Measurements from ENCODE around the gene BAIAP3. TPM values are rescaled to one million over a fixed set of nuclear protein-coding genes. Genes with fewer than 3 reads are reported as not detected.

The BAIAP3 gene
- total and polyA plus RNA-seq, 12 donors: 0.79 to 129 (median 16.3) TPM

GRCh38 chr16:1333854-1334700 lies 632 bp downstream of the BAIAP3 start:
- no peak for DNase-seq

GRCh38 chr16:1334739-1335138 lies 1.3 kb downstream of the BAIAP3 start:
- intact Hi-C loops (cut with DNase I): no loop called here
- H3K27me3 ChIP-seq: peaks cover 9% of the 10 kb centered on the region
- H3K4me1 ChIP-seq (replicated peaks in 1 of 2): peaks cover 10 to 32% of the 10 kb centered on the region in 2 donors
- peak overlapping the region in 1 of 5 donors; percentile 71 for H3K27ac ChIP-seq
- no peaks in the 10 kb centered on the region for H3K36me3 ChIP-seq (replicated peaks in 1 of 2)
- 40 to 64% (median 50%) methylated on average over 8 to 9 of the region's 9 CpGs for WGBS, 4 donors
- H3K4me3 ChIP-seq: no peak overlapping the region
- no peaks in the 10 kb centered on the region for H3K9me3 ChIP-seq (replicated peaks in 1 of 3)
- no peak for DNase-seq
- no peak for TF ChIP-seq POLR2A (IDR thresholded peaks at IDR 0.05)
- TF ChIP-seq CTCF (IDR thresholded peaks at IDR 0.05): no peak

More at GRCh38 chr16:1333854-1334700, 632 bp downstream of the BAIAP3 start:
- intact Hi-C loops (cut with DNase I): no loop called here
- TF ChIP-seq POLR2A (IDR thresholded peaks at IDR 0.05) (no peak), CTCF (IDR thresholded peaks at IDR 0.05) (no peak)
- Histone ChIP-seq H3K27me3 (peaks cover 9% of the 10 kb centered on the region), H3K9me3 (replicated peaks in 1 of 3) (no peaks in the 10 kb centered on the region), H3K36me3 (replicated peaks in 1 of 2) (no peaks in the 10 kb centered on the region), H3K4me3 (peak overlapping the region in 1 of 4 donors; percentile 70), H3K4me1 (replicated peaks in 1 of 2) (peaks cover 10 to 32% of the 10 kb centered on the region in 2 donors), H3K27ac (peak overlapping the region in 1 of 5 donors; percentile 71)
- WGBS, 4 donors: 1 to 7% (median 2%) methylated on average over 3 to 77 of the region's 78 CpGs

- no peak for TF ChIP-seq CTCF (IDR thresholded peaks at IDR 0.05)
- peak; percentile 6 to 23 for TF ChIP-seq POLR2A (IDR thresholded peaks at IDR 0.05)
- Histone ChIP-seq H3K4me3 (no peak overlapping the region), H3K4me1 (replicated peaks in 1 of 2) (peaks cover 10 to 32% of the 10 kb centered on the region in 2 donors), H3K9me3 (replicated peaks in 1 of 3) (no peaks in the 10 kb centered on the region), H3K27ac (peak overlapping the region in 1 of 5 donors; percentile 71), H3K27me3 (peaks cover 9% of the 10 kb centered on the region), H3K36me3 (replicated peaks in 1 of 2) (no peaks in the 10 kb centered on the region)
- WGBS, 4 donors: 47 to 58% (median 51%) methylated on average over 9 to 16 of the region's 16 CpGs
- peak in 1 of 7 donors; percentile 83 for DNase-seq
- intact Hi-C loops (cut with DNase I): no loop called here
Observed at GRCh38 chr16:1335211-1335971, 1.9 kb downstream of the BAIAP3 start.

- TF ChIP-seq POLR2A (IDR thresholded peaks at IDR 0.05) (no peak), CTCF (IDR thresholded peaks at IDR 0.05) (no peak)
- H3K27me3 ChIP-seq: peaks cover 9% of the 10 kb centered on the region
- peaks cover 10 to 32% of the 10 kb centered on the region in 2 donors for H3K4me1 ChIP-seq (replicated peaks in 1 of 2)
- 26 to 50% (median 35%) methylated on average over 2 to 12 of the region's 12 CpGs for WGBS, 4 donors
- no peaks in the 10 kb centered on the region for H3K9me3 ChIP-seq (replicated peaks in 1 of 3)
- peak in 1 of 7 donors; percentile 80 for DNase-seq
- H3K4me3 ChIP-seq: no peak overlapping the region
- peak overlapping the region in 1 of 5 donors; percentile 71 for H3K27ac ChIP-seq
- H3K36me3 ChIP-seq (replicated peaks in 1 of 2): no peaks in the 10 kb centered on the region
- intact Hi-C loops (cut with DNase I): no loop called here
Observed at GRCh38 chr16:1335996-1336395, 2.6 kb downstream of the BAIAP3 start.
